Measurements from ENCODE around the gene IL16.

The IL16 gene

GRCh38 chr15:81229586-81229985 is 32.9 kb downstream of the IL16 start:
- Mint-ChIP-seq H3K27ac (no peak overlapping the region), H3K9me3 (no peaks in the 10 kb centered on the region), H3K27me3 (peaks cover 19% of the 10 kb centered on the region), H3K4me1 (no peaks in the 10 kb centered on the region), H3K4me3 (no peak overlapping the region), H3K36me3 (no peaks in the 10 kb centered on the region)
- CTCF ChIA-PET: no interaction called here
- no peak for DNase-seq

GRCh38 chr15:81235276-81236123 is 38.8 kb downstream of the IL16 start:
- no peak for DNase-seq
- Mint-ChIP-seq H3K27ac (no peak overlapping the region), H3K9me3 (no peaks in the 10 kb centered on the region), H3K27me3 (peaks cover 4% of the 10 kb centered on the region), H3K4me3 (no peak overlapping the region), H3K4me1 (no peaks in the 10 kb centered on the region), H3K36me3 (no peaks in the 10 kb centered on the region)
- CTCF ChIA-PET: no interaction called here

- no peaks in the 10 kb centered on the region for H3K36me3 Mint-ChIP-seq
- no peaks in the 10 kb centered on the region for H3K4me1 Mint-ChIP-seq
- CTCF ChIA-PET: no interaction called here
- no peak for DNase-seq
- peaks cover 5% of the 10 kb centered on the region for H3K9me3 Mint-ChIP-seq
- no peaks in the 10 kb centered on the region for H3K27me3 Mint-ChIP-seq
- no peak overlapping the region for H3K27ac Mint-ChIP-seq
- no peak overlapping the region for H3K4me3 Mint-ChIP-seq
Observed at GRCh38 chr15:81239190-81239589, 42.5 kb downstream of the IL16 start.

GRCh38 chr15:81242778-81243177 is 46.1 kb downstream of the IL16 start:
- H3K9me3 Mint-ChIP-seq: peaks cover 5% of the 10 kb centered on the region
- H3K27ac Mint-ChIP-seq: no peak overlapping the region
- no peaks in the 10 kb centered on the region for H3K36me3 Mint-ChIP-seq
- no peaks in the 10 kb centered on the region for H3K4me1 Mint-ChIP-seq
- no peak for DNase-seq
- CTCF ChIA-PET: interaction anchor here (2.9 kb wide), 1 partner anchor 22 kb away, joined by 14 read pairs; no protein-coding TSS in a partner anchor
- H3K27me3 Mint-ChIP-seq: peaks cover 18% of the 10 kb centered on the region
- no peak overlapping the region for H3K4me3 Mint-ChIP-seq

GRCh38 chr15:81244306-81244705 is 47.6 kb downstream of the IL16 start:
- Mint-ChIP-seq H3K4me1 (no peaks in the 10 kb centered on the region), H3K27ac (no peak overlapping the region), H3K9me3 (peaks cover 5% of the 10 kb centered on the region), H3K27me3 (peaks cover 22% of the 10 kb centered on the region), H3K4me3 (no peak overlapping the region), H3K36me3 (no peaks in the 10 kb centered on the region)
- CTCF ChIA-PET: interaction anchor here (2.9 kb wide), 1 partner anchor 21 kb away, joined by 14 read pairs; no protein-coding TSS in a partner anchor
- no peak for DNase-seq

- H3K9me3 Mint-ChIP-seq: no peaks in the 10 kb centered on the region
- H3K4me1 Mint-ChIP-seq: peaks cover 11% of the 10 kb centered on the region
- no peaks in the 10 kb centered on the region for H3K36me3 Mint-ChIP-seq
- CTCF ChIA-PET: interaction anchor here (0.8 to 3.6 kb wide), 4 partner anchors 13 to 276 kb away, joined by 3 to 19 read pairs (median 4); no protein-coding TSS in a partner anchor
- no peak overlapping the region for H3K4me3 Mint-ChIP-seq
- no peak for DNase-seq
- H3K27ac Mint-ChIP-seq: no peak overlapping the region
- peaks cover 37% of the 10 kb centered on the region for H3K27me3 Mint-ChIP-seq
Observed at GRCh38 chr15:81253846-81254245, 57.2 kb downstream of the IL16 start.

GRCh38 chr15:81254277-81254915 is 57.7 kb downstream of the IL16 start:
- Mint-ChIP-seq H3K27me3 (peaks cover 37% of the 10 kb centered on the region), H3K36me3 (no peaks in the 10 kb centered on the region), H3K27ac (no peak overlapping the region), H3K9me3 (no peaks in the 10 kb centered on the region), H3K4me1 (peaks cover 11% of the 10 kb centered on the region), H3K4me3 (no peak overlapping the region)
- no peak for DNase-seq
- CTCF ChIA-PET: interaction anchor here (1.4 to 3.6 kb wide), 2 partner anchors 12 to 277 kb away, joined by 4 to 19 read pairs; no protein-coding TSS in a partner anchor

- Mint-ChIP-seq H3K27ac (no peak overlapping the region), H3K4me1 (peaks cover 11% of the 10 kb centered on the region), H3K9me3 (no peaks in the 10 kb centered on the region), H3K4me3 (no peak overlapping the region), H3K27me3 (peaks cover 40% of the 10 kb centered on the region), H3K36me3 (no peaks in the 10 kb centered on the region)
- DNase-seq: no peak
- CTCF ChIA-PET: interaction anchor here (1.4 to 3.6 kb wide), 2 partner anchors 11 to 277 kb away, joined by 4 to 19 read pairs; no protein-coding TSS in a partner anchor
Observed at GRCh38 chr15:81254916-81255290, 58.2 kb downstream of the IL16 start.

- peaks cover 37% of the 10 kb centered on the region for H3K27me3 Mint-ChIP-seq
- DNase-seq: no peak
- H3K4me1 Mint-ChIP-seq: peaks cover 11% of the 10 kb centered on the region
- H3K9me3 Mint-ChIP-seq: no peaks in the 10 kb centered on the region
- no peak overlapping the region for H3K4me3 Mint-ChIP-seq
- H3K27ac Mint-ChIP-seq: no peak overlapping the region
- no peaks in the 10 kb centered on the region for H3K36me3 Mint-ChIP-seq
- CTCF ChIA-PET: interaction anchor here (1.4 to 3.6 kb wide), 2 partner anchors 11 to 278 kb away, joined by 4 to 19 read pairs; no protein-coding TSS in a partner anchor
Observed at GRCh38 chr15:81255315-81255957, 58.8 kb downstream of the IL16 start.

GRCh38 chr15:81255958-81256320 is 59.3 kb downstream of the IL16 start:
- DNase-seq: no peak
- CTCF ChIA-PET: interaction anchor here (2.4 to 3.6 kb wide), 2 partner anchors 10 kb away, joined by 8 to 19 read pairs; no protein-coding TSS in a partner anchor
- Mint-ChIP-seq H3K9me3 (no peaks in the 10 kb centered on the region), H3K27ac (no peak overlapping the region), H3K36me3 (no peaks in the 10 kb centered on the region), H3K4me3 (no peak overlapping the region), H3K27me3 (peaks cover 36% of the 10 kb centered on the region), H3K4me1 (peaks cover 11% of the 10 kb centered on the region)

GRCh38 chr15:81256916-81257315 is 60.2 kb downstream of the IL16 start:
- DNase-seq: no peak
- Mint-ChIP-seq H3K4me3 (no peak overlapping the region), H3K9me3 (no peaks in the 10 kb centered on the region), H3K27ac (no peak overlapping the region), H3K4me1 (peaks cover 11% of the 10 kb centered on the region), H3K27me3 (peaks cover 37% of the 10 kb centered on the region), H3K36me3 (no peaks in the 10 kb centered on the region)
- CTCF ChIA-PET: interaction anchor here (2.4 kb wide), 1 partner anchor 9 kb away, joined by 8 read pairs; no protein-coding TSS in a partner anchor

GRCh38 chr15:81257435-81257834 is 60.8 kb downstream of the IL16 start:
- CTCF ChIA-PET: interaction anchor here (1.1 to 2.4 kb wide), 2 partner anchors 8 to 102 kb away, joined by 4 to 8 read pairs; no protein-coding TSS in a partner anchor
- H3K27me3 Mint-ChIP-seq: peaks cover 34% of the 10 kb centered on the region
- H3K9me3 Mint-ChIP-seq: no peaks in the 10 kb centered on the region

GRCh38 chr15:81258455-81258854 is 61.8 kb downstream of the IL16 start:
- H3K27ac Mint-ChIP-seq: no peak overlapping the region
- CTCF ChIA-PET: interaction anchor here (1.1 to 2.4 kb wide), 2 partner anchors 7 to 103 kb away, joined by 4 to 8 read pairs; no protein-coding TSS in a partner anchor
- DNase-seq: no peak

More at GRCh38 chr15:81257435-81257834, 60.8 kb downstream of the IL16 start:
- no peak for DNase-seq
- no peaks in the 10 kb centered on the region for H3K36me3 Mint-ChIP-seq
- peaks cover 11% of the 10 kb centered on the region for H3K4me1 Mint-ChIP-seq
- no peak overlapping the region for H3K4me3 Mint-ChIP-seq
- H3K27ac Mint-ChIP-seq: no peak overlapping the region

GRCh38 chr15:81259760-81260298 is 63.1 kb downstream of the IL16 start:
- peaks cover under 1% of the 10 kb centered on the region for H3K4me1 Mint-ChIP-seq
- H3K36me3 Mint-ChIP-seq: no peaks in the 10 kb centered on the region
- H3K4me3 Mint-ChIP-seq: no peak overlapping the region
- no peak for DNase-seq
- H3K27ac Mint-ChIP-seq: no peak overlapping the region
- peaks cover 38% of the 10 kb centered on the region for H3K27me3 Mint-ChIP-seq
- H3K9me3 Mint-ChIP-seq: no peaks in the 10 kb centered on the region
- CTCF ChIA-PET: interaction anchor here (1.5 to 2.9 kb wide), 3 partner anchors 92 to 106 kb away, joined by 3 to 10 read pairs (median 5); no protein-coding TSS in a partner anchor

More at GRCh38 chr15:81258455-81258854, 61.8 kb downstream of the IL16 start:
- no peak overlapping the region for H3K4me3 Mint-ChIP-seq
- peaks cover 34% of the 10 kb centered on the region for H3K27me3 Mint-ChIP-seq
- H3K9me3 Mint-ChIP-seq: no peaks in the 10 kb centered on the region
- H3K36me3 Mint-ChIP-seq: no peaks in the 10 kb centered on the region
- H3K4me1 Mint-ChIP-seq: peaks cover 11% of the 10 kb centered on the region
